HG03066 (cell line): ENCODE measurements around the gene MAP3K14.

Source experiments
- ATAC-seq: cut with Tn5 transposase; IDR thresholded peaks from one replicate; pipeline ENCODE4 v1.9.1; 2021; ENCODE audit warnings: low read depth; ENCODE audit not compliant: unreplicated experiment

Gene MAP3K14

GRCh38 chr17:45317111-45317928 is 500 bp upstream of the MAP3K14 start:
- ATAC-seq = peak; percentile 57

GRCh38 chr17:45315648-45316433 is 979 bp downstream of the MAP3K14 start:
- no peak for ATAC-seq

GRCh38 chr17:45314741-45315647 is 1.8 kb downstream of the MAP3K14 start:
- no peak for ATAC-seq

GRCh38 chr17:45313996-45314740 is 2.7 kb downstream of the MAP3K14 start:
- no peak for ATAC-seq

GRCh38 chr17:45313421-45313771 is 3.4 kb downstream of the MAP3K14 start:
- no peak for ATAC-seq

- ATAC-seq = no peak
Measured at GRCh38 chr17:45312477-45313420, 4.1 kb downstream of the MAP3K14 start.

- peak; percentile 31 for ATAC-seq
Measured at GRCh38 chr17:45311760-45312476, 4.9 kb downstream of the MAP3K14 start.

GRCh38 chr17:45311401-45311759 is 5.4 kb downstream of the MAP3K14 start:
- ATAC-seq = no peak

GRCh38 chr17:45310380-45311324 is 6.2 kb downstream of the MAP3K14 start:
- no peak for ATAC-seq

- no peak for ATAC-seq
Measured at GRCh38 chr17:45309400-45309799, 7.4 kb downstream of the MAP3K14 start.

GRCh38 chr17:45308840-45309239 is 8.0 kb downstream of the MAP3K14 start:
- ATAC-seq = no peak

GRCh38 chr17:45308016-45308365 is 8.8 kb downstream of the MAP3K14 start:
- ATAC-seq = no peak

- no peak for ATAC-seq
Measured at GRCh38 chr17:45307290-45308015, 9.4 kb downstream of the MAP3K14 start.

GRCh38 chr17:45306623-45307022 is 10.2 kb downstream of the MAP3K14 start:
- ATAC-seq = no peak

GRCh38 chr17:45306094-45306493 is 10.7 kb downstream of the MAP3K14 start:
- ATAC-seq = no peak

GRCh38 chr17:45305530-45306087 is 11.2 kb downstream of the MAP3K14 start:
- ATAC-seq = no peak
